Measurements from ENCODE around the gene NOC2L. TPM values are rescaled to one million over a fixed set of nuclear protein-coding genes. Genes with fewer than 3 reads are reported as not detected.
A peak's percentile ranks its signal among the peaks of the same experiment; 100 is the strongest.

NOC2L gene
- total and polyA plus RNA-seq, 2 donors (not counting 3 experiments of a cell fraction or from before 2014, with no cell fraction given), result 55.3 to 87.9 TPM

- no peak overlapping the region for H2AFZ ChIP-seq (ENCODE audit: low read depth, low read length)
Observed at GRCh38 chr1:942864-943533, 16.1 kb downstream of the NOC2L start.

DNA sequence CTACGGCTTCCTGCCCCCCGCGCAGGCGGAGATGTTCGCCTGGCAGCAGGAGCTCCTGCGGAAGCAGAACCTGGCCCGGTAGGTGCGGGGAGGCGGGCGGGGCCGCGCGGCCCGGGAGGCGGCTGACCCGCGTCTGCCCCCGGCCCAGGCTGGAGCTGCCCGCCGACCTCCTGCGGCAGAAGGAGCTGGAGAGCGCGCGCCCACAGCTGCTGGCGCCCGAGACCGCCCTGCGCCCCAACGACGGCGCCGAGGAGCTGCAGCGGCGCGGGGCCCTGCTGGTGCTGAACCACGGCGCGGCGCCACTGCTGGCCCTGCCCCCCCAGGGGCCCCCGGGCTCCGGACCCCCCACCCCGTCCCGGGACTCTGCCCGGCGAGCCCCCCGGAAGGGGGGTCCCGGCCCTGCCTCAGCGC is 16.6 kb downstream of the NOC2L start:
- no peak overlapping the region for H3K4me3 ChIP-seq (replicated peaks in 1 of 3; ENCODE audit: insufficient read depth in 1 of 3, low read depth in 1 of 3, low read length in 3 of 3)
- H3K27me3 ChIP-seq (ENCODE audit: control insufficient read depth in 2 of 2, insufficient read depth in 2 of 2, low read length in 2 of 2), result peaks cover 7 to 29% of the 10 kb centered on the region in 2 experiments
- no peak overlapping the region for H2AFZ ChIP-seq (ENCODE audit: low read depth, low read length)
- H3K79me2 ChIP-seq (ENCODE audit: control insufficient read depth, insufficient read depth, low read length), result no peaks in the 10 kb centered on the region
- no TSS peak for BruUV-seq (replicated peaks)
- H3K9ac ChIP-seq (replicated peaks; ENCODE audit: extremely low read depth, insufficient read depth, low read length), result no peak overlapping the region
- H3K36me3 ChIP-seq (ENCODE audit: control insufficient read depth in 2 of 2, extremely low read depth in 1 of 2, insufficient read depth in 2 of 2, low read length in 2 of 2), result peaks cover 0 to 12% of the 10 kb centered on the region in 2 experiments
- ChIA-PET CTCF (interaction anchor here (1.0 to 3.2 kb wide), 5 partner anchors 9 to 73 kb away, joined by 3 to 14 read pairs (median 3); partner anchors contain the start of gene NOC2L), POLR2A (no interaction called here)
- DNase-seq (ENCODE audit: low read depth, low spot score), result no peak
- no peaks in the 10 kb centered on the region for H3K9me1 ChIP-seq (replicated peaks; ENCODE audit: control insufficient read depth, extremely low read depth, insufficient read depth, low read length)
- H4K20me1 ChIP-seq (replicated peaks; ENCODE audit: control insufficient read depth, extremely low read depth, insufficient read depth, low read length), result no peaks in the 10 kb centered on the region
- H3K9me3 ChIP-seq (replicated peaks; ENCODE audit: control insufficient read depth, insufficient read depth, low read length), result no peaks in the 10 kb centered on the region
- TF ChIP-seq POLR2AphosphoS5 (IDR thresholded peaks at IDR 0.05; ENCODE audit: insufficient read depth, low read depth, low read length), result no peak
- TF ChIP-seq, protein P1, sequence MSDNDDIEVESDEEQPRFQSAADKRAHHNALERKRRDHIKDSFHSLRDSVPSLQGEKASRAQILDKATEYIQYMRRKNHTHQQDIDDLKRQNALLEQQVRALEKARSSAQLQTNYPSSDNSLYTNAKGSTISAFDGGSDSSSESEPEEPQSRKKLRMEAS (IDR thresholded peaks at IDR 0.05; ENCODE audit: insufficient read depth, insufficient read length), result no peak
- no peak for TF ChIP-seq JUN (IDR thresholded peaks at IDR 0.05; ENCODE audit: borderline replicate concordance, insufficient read depth, insufficient read length, low read depth)
- TF ChIP-seq EZH2 (IDR thresholded peaks at IDR 0.05; ENCODE audit: borderline replicate concordance, low read depth, low read length, severe bottlenecking), result peak; percentile 79
- TF ChIP-seq CTCF (IDR thresholded peaks at IDR 0.05; ENCODE audit: extremely low read depth in 1 of 2, insufficient read depth in 1 of 2, low read depth in 1 of 2, low read length in 2 of 2), result no peak
- TF ChIP-seq FOS (IDR thresholded peaks at IDR 0.05; ENCODE audit: borderline replicate concordance, insufficient read depth, low read length), result no peak
- TF ChIP-seq GATA2 (IDR thresholded peaks at IDR 0.05; ENCODE audit: insufficient read depth, insufficient read length, low read depth, low read length), result no peak
- no peak for FAIRE-seq
- no peak overlapping the region for H3K4me2 ChIP-seq (ENCODE audit: insufficient read depth, low read length)
- peaks cover 12% of the 10 kb centered on the region for H3K4me1 ChIP-seq (ENCODE audit: control insufficient read depth, extremely low read depth, insufficient read depth, low read length)
- no peak overlapping the region for H3K27ac ChIP-seq (ENCODE audit: insufficient read depth, low read depth, low read length)
- dilution Hi-C loops (cut with MboI; ENCODE audit: extremely low pct_ligation_motif_present, low sequenced_read_pairs) (no loop called here), intact Hi-C loops (cut with micrococcal nuclease) (no loop called here)

More at GRCh38 chr1:942864-943533, 16.1 kb downstream of the NOC2L start:
- Histone ChIP-seq H3K9me3 (replicated peaks; ENCODE audit: control insufficient read depth, insufficient read depth, low read length) (no peaks in the 10 kb centered on the region), H3K9me1 (replicated peaks; ENCODE audit: control insufficient read depth, extremely low read depth, insufficient read depth, low read length) (no peaks in the 10 kb centered on the region), H3K36me3 (ENCODE audit: control insufficient read depth in 2 of 2, extremely low read depth in 1 of 2, insufficient read depth in 2 of 2, low read length in 2 of 2) (peaks cover 0 to 16% of the 10 kb centered on the region in 2 experiments), H3K27me3 (ENCODE audit: control insufficient read depth in 2 of 2, insufficient read depth in 2 of 2, low read length in 2 of 2) (peaks cover 7 to 29% of the 10 kb centered on the region in 2 experiments), H3K4me2 (ENCODE audit: insufficient read depth, low read length) (no peak overlapping the region), H3K79me2 (ENCODE audit: control insufficient read depth, insufficient read depth, low read length) (no peaks in the 10 kb centered on the region), H3K9ac (replicated peaks; ENCODE audit: extremely low read depth, insufficient read depth, low read length) (no peak overlapping the region), H3K4me1 (ENCODE audit: control insufficient read depth, extremely low read depth, insufficient read depth, low read length) (peaks cover 12% of the 10 kb centered on the region), H3K4me3 (replicated peaks in 1 of 3; ENCODE audit: insufficient read depth in 1 of 3, low read depth in 1 of 3, low read length in 3 of 3) (no peak overlapping the region), H4K20me1 (replicated peaks; ENCODE audit: control insufficient read depth, extremely low read depth, insufficient read depth, low read length) (no peaks in the 10 kb centered on the region), H3K27ac (ENCODE audit: insufficient read depth, low read depth, low read length) (no peak overlapping the region)
- dilution Hi-C loops (cut with MboI; ENCODE audit: extremely low pct_ligation_motif_present, low sequenced_read_pairs), result no loop called here
- ChIA-PET CTCF (interaction anchor here (0.8 to 3.2 kb wide), 6 partner anchors 9 to 74 kb away, joined by 3 to 14 read pairs (median 4); partner anchors contain the start of gene NOC2L), POLR2A (no interaction called here)
- DNase-seq (ENCODE audit: low read depth, low spot score), result no peak
- intact Hi-C loops (cut with micrococcal nuclease), result no loop called here
- BruUV-seq (replicated peaks), result no TSS peak
- TF ChIP-seq MYC (IDR thresholded peaks at IDR 0.05; ENCODE audit: low read depth, low read length) (no peak), JUN (IDR thresholded peaks at IDR 0.05; ENCODE audit: borderline replicate concordance, insufficient read depth, insufficient read length, low read depth) (no peak), POLR2A (IDR thresholded peaks at IDR 0.05; ENCODE audit: low read depth, low read length) (peak; percentile 26)
- FAIRE-seq, result no peak

Data from endothelial cell of umbilical vein (primary cell).